ENCODE measurements around the gene KDM4F.

DNA sequence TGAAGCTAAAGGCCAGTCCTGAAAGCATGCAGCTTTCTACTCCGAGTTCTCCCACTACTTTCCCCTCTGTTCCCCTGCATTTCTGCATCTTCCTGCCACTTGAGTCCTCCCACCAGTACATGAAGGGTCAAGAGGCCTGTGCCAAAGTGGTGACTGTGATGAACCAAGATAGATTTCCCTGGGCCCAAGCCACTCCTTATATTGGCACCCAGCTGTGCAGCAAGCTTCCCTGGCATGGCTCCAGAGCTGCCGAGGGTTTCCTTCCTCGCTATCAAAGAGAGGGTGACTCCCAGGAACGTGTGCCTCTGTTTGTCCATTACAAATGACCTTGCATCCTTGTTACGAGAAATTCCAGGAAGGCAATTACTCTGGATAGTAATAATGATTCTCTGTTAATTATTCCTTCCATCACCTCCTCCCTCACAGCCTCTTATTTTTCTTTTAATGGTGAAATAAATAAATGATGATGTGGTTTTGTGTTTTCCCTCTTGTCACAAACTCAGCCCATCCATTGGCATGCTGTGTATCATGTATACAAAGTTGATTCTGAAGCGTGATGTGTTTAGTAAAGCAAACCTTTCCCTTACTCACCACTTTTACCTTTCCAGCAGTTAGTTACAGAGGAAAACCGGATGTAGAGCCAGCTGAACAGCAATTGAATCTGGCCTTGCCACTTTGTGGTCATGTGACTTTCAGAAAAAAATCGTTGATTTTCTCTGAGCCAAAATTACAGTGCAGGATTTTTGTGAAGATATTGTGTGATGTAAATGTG is 25.8 kb downstream of the KDM4F start:
- TF ChIP-seq CTBP1 (IDR thresholded peaks at IDR 0.05; ENCODE audit: borderline replicate concordance) = no peak
- TF ChIP-seq SUZ12 (IDR thresholded peaks at IDR 0.05) = no peak
- TF ChIP-seq, protein P1, sequence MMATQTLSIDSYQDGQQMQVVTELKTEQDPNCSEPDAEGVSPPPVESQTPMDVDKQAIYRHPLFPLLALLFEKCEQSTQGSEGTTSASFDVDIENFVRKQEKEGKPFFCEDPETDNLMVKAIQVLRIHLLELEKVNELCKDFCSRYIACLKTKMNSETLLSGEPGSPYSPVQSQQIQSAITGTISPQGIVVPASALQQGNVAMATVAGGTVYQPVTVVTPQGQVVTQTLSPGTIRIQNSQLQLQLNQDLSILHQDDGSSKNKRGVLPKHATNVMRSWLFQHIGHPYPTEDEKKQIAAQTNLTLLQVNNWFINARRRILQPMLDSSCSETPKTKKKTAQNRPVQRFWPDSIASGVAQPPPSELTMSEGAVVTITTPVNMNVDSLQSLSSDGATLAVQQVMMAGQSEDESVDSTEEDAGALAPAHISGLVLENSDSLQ (IDR thresholded peaks at IDR 0.05) = no peak
- no peak for TF ChIP-seq ZNF384 (IDR thresholded peaks at IDR 0.05)
- TF ChIP-seq BHLHE40 (IDR thresholded peaks at IDR 0.05; ENCODE audit: borderline replicate concordance) = no peak
- TF ChIP-seq SP1 (IDR thresholded peaks at IDR 0.05) = no peak

Measured in HEK293T (cell line).